Measurements from ENCODE around the gene NFE2L3.

GRCh38 chr7:26105931-26106330, 46.1 kb upstream of the NFE2L3 start:
- no peak for TF ChIP-seq CTCF (IDR thresholded peaks at IDR 0.05)
- no peak for TF ChIP-seq POLR2A (IDR thresholded peaks at IDR 0.05)
